ENCODE data around the gene CRYBG2.
"Not testable (repeated sequence)": the region's sequence is repeated elsewhere in the genome, so short reads cannot be mapped to it uniquely, and the experiment has no call there.

The CRYBG2 gene, protein sequence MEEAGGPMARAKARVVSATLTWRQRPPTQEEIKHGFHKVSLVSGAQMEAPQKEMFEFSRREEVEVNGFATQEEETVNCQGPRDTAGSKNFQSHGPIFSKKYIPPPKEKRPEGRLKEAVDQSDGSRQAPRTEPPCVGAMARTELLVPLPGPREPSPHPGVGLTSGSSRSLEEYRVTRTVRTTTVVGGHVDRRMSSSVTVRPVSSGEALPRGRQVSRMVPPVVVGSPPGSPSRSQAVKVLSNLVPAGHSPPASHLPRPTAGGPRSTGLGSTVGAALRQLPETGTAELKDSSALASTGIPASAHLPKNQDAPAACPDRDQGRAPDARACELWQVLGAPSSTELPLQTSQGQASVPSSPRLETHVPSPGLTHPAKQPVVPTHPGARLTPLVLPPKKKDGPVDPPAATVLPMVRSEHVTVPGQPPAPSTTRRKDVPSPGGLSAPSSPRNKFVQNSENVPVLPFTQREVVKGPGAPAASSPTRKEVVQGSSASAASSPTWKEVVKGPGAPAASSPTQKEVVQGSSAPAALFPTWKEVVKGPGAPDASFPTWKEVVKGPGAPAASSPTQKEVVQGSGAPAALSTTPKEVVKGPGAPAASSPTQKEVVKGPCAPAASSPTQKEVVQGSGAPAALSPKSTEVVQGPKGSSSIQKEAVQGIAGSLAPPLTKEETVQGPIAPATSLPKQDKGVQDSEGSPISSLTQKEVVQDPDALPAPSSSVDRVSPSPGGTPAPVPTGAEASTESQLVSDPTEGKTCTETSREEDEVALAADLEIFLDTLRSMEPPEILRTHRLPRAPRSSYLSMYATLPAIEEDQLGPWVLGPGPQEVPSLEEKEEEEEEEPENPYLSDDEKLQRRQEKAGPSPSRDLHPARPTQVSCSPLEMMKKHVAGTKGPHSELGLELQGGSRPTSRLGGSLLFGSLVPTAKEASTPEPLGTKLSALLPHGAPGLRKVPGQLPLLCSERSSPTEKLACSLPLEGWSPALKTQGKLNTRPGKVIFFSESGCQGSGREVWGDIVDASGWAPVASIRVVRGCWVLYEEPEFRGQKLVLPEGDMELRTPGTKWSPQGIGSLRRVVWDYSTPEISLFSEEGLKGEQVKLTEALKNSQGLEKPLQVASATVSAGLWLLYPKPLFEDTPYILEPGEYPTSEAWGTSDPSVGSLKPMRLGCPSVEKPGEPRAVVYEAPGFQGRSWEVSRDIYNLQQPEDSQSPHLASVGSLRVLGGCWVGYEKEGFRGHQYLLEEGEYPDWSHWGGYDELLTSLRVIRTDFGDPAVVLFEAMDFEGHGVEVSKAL (N-terminal part only)

DNA sequence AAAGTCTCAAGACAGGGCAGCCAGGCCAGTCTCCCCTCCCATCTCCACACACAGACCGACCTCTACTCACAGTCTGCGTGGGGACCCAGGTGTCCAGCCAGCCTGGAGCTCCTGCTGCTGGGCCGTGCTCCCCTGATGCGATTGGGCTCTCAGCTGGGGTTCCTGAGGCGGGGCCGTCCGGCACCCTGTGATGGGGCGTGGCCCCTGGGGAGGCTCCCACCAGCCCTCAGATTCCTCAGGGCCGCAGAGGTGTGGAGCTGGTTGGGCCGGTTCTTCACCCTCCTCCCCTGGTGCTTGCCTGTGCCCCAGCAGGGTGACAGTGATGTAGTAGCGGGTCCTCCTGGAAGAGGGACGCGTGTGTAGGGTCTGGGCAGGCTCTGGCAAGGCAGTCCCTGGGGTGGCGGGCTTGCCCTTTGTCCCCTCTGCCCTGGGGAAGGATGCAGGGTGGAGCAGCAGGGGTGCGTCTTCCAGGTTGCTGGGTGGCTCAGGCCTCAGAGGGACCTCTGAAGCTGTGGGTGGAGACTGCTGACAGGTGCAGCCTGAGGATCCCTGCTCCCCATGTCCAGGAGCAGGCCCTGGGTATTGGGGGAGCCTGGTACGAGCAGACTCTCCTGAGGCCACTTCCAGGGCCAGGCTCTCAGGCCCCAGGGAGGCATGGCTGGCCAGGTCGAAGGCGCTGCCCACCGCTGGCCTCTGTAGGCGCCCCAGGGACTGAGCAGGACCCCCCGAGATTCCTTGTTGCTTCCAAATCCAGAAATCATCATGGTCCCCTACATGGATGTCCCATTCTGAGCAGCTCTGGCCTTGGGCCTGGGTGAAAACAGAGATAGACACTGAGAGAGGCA lies at the start of gene CRYBG2:
Gene CRYBG2 (minus strand): TSS at position 155 of the 845 bp plus-strand sequence. CDS start 7,473 bp downstream, outside the sequence.
- DNase-seq (ENCODE audit: low read depth in 2 of 2) = no peak

DNA sequence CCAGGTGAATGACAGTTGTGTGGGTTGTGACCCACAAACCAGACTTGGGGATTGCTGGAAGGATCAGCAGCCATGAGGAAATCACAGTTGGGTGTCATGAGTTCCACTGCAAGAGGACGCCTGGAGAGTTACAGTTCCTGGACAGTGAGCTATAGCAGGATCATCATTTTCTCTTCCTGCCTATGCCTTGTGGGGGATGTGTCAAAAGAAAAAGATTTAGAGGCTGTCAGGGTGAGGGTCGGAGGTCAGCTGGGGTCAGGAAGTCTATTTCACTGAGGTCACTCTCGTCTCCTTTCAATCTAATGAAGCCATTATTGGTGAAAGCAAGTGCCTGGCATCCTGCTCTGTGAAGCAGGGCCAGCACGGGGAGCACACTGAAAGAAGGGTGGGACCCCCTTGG lies 49.7 kb upstream of the CRYBG2 start:
- DNase-seq (ENCODE audit: low read depth in 2 of 2) = no peak

DNA sequence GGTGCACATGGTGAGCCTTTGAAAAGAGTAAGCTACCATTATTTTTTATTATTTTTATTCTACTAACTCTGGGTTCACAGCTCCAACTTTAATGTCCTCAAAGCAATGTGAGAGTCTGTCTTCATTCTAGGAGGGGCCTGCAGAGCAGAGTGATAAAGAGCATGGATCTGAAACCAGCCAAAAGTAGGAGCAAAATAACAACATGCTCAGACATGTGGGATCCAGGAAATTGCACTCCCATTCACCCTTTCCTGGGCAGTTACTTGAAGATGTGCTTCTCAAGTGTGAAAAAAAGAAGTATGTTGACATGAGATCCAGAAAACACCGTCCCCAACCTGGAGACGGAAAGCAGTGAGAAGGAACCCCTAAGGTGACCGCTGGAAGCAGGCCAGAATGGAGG lies 48.0 kb upstream of the CRYBG2 start:
- no peak for DNase-seq (ENCODE audit: low read depth in 2 of 2)

DNA sequence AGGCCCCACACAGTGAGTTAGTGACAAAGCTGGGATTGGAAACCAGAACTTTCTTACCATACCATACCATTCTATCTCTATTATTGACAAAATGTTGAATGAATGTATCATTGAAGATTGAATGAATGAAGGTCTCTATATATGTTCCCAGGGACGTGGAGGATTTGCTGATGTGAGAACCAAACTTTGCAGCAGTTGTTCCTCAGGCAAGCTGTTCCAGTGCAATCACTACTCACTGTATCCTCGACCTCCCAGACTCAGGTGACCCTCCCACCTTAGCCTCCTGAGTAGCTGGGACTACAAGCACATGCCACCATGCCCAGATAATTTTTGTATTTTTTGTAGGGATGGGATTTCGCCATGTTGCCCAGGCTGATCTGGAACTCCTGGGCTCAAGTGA lies 45.1 kb upstream of the CRYBG2 start:
- no peak for DNase-seq (ENCODE audit: low read depth in 2 of 2)

DNA sequence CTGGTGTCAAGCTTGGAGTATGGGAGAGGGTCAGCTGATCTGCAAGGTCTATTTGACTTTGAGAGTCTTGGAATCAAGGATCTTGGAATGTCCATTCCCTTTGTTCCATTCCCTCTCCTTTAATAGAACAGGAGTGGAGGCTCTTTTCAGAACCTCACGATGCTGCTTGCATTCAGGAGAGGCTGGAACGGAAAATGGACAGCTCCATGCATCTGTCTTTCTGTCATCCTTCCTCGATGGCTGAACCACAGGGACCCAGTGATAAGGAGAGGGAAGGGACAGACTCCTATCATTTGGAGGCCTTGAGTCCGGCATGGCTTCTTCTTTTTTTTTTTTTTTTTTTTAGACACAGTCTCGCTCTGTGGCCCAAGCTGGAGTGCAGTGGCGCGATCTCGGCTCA lies 41.8 kb upstream of the CRYBG2 start:
- no peak for DNase-seq (ENCODE audit: low read depth in 2 of 2)

DNA sequence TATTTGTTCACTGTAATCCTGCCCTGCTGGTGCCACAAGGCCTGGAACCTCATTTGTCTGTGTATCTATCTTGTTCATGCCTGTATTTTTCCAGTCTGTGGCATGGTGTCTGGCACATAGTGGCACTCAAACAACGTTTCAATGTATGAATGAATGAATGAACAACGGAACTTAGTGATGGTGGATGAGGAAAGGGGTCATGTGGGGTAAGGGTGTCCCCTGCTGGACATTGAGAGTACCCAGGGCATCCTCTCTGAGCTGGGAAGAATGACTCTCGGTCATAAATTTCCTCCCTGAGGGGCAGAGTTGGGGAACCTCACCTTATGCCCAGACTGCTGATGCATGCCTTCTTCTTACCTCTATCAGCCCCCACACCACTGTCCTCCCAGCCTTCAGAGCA lies 37.5 kb upstream of the CRYBG2 start:
- peak in 1 of 2 donors; percentile 14 for DNase-seq (ENCODE audit: low read depth in 2 of 2)

DNA sequence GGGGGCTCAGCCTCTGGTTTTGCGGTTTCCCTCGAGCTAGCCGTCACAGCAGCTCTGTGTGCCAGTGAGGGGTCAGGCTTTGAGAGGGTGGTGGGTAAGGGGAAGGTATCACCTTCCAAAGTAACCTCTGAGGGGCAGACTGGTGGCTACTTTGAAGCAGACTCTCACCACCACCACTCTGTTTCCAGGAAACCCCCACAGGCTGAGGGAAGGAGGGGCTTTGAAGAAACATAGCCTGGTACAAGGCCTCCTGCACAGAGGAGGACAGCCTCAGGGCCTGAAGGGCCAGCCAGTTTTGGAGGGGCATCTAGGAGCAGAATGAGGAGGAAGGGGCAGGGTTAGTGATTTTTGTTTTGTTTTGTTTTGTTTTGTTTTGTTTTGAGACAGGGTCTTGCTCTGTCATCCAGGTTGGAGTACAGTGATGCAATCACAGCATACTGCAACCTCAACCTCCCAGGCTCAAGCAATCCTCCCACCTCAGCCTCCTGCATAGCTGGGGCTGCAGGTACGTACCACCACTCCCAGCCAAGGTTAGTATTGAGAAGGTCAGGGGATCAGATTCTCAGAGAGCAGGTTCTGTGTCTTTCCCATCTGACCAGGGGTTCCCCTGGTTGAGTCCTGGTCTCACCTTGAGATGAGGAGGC lies 35.8 kb upstream of the CRYBG2 start:
- DNase-seq (ENCODE audit: low read depth in 2 of 2) = no peak

DNA sequence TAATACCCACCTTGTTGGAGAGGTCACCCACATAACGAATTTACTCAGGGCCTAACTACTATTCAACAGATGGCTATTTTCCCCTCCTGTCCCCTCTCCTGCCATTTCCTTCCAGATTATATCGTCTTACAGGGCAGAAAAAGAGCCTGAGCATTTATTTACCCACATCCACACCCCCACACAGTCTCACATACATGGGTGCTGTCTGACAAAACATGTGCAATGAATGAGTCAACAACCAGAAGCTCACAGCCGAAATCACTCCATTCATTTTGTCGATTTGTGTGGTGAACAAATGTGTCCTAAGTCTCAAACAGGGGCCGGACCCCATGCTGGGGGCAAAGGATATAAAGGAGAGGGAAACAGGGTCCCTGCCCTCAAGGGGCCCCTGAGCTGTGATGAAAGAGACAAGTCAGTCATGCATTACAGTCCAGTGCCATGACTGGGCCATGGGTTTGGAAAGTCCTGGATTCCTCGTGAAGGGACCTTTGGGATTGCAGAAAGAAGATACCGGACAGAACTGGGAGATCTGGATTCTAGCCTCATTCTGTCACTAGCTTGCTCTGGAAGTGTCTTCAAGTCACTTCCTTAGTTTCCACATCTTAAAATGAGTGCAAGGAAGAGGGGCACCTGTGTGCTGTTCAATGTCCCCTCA lies 35.0 kb upstream of the CRYBG2 start:
- DNase-seq (ENCODE audit: low read depth in 2 of 2) = no peak

DNA sequence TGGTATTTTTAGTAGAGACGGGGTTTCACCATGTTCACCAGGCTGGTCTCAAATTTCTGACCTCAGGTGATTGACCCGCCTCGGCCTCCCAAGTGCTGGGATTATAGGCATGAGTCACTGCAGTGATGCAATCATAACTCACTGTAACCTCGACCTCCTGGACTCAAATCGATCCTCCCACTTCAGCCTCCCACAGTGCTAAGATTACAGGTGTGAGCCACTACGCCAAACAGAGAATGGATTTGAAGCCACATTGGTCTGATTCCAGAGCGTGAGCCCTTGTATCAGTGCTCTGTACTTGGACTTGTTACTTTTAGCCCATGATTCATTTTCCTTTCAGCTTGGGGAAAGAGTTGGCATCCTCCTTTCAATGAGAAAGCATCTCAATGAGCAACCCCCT lies 33.5 kb upstream of the CRYBG2 start:
- no peak for DNase-seq (ENCODE audit: low read depth in 2 of 2)

DNA sequence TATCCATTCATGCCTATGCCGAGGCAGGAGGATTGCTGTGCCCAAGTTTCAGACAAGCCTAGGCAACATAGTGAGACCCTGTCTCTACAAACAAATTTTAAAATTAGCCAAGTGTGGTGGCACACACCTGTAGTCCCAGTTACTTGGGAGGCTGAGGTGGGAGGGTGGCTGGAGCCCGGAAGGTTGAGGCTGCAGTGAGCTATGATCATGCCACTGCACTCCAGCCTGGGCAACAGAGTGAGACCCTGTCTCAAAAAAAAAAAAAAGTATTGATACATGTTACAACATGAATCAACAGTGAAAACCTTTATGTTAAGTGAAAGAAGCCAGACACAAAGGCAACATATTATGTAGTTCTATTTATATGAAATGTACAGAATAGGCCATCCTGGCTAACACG lies 31.1 kb upstream of the CRYBG2 start:
- DNase-seq (ENCODE audit: low read depth in 2 of 2) = not testable (repeated sequence)

DNA sequence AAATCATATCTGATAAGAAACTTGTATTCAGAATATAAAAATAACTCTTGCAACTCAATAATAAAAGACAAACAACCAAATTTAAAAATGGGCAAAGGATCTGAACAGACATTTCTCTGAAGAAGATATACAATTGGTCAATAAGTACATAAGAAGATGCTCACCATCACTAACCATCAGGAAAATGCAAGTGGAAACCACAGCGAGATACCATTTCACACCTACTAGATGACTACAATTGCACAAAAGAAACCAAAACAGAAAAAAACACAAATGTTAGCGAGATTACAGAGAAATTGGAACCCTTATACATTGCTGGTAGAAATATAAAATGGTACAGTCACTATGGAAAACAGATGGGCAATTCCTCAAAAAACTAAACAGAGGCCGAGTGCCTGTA lies 30.1 kb upstream of the CRYBG2 start:
- no peak for DNase-seq (ENCODE audit: low read depth in 2 of 2)

DNA sequence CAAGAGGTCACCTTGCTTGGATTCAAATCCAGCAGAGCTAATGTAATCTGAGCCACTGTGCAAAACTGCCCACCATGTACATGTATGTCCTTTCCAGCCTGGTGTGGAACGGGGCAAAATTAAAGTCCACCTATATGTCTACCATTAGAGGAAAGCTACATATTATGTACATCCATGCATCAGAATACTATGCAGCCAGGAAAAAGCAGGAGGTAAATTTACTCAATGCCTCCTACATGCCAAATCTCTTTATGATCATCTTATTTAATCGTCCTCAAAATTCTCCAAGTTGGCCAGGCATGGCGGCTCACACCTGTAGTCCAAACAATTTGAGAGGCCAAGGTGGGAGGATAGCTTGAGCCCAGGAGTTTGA lies 24.9 kb upstream of the CRYBG2 start:
- DNase-seq (ENCODE audit: low read depth in 2 of 2) = no peak

DNA sequence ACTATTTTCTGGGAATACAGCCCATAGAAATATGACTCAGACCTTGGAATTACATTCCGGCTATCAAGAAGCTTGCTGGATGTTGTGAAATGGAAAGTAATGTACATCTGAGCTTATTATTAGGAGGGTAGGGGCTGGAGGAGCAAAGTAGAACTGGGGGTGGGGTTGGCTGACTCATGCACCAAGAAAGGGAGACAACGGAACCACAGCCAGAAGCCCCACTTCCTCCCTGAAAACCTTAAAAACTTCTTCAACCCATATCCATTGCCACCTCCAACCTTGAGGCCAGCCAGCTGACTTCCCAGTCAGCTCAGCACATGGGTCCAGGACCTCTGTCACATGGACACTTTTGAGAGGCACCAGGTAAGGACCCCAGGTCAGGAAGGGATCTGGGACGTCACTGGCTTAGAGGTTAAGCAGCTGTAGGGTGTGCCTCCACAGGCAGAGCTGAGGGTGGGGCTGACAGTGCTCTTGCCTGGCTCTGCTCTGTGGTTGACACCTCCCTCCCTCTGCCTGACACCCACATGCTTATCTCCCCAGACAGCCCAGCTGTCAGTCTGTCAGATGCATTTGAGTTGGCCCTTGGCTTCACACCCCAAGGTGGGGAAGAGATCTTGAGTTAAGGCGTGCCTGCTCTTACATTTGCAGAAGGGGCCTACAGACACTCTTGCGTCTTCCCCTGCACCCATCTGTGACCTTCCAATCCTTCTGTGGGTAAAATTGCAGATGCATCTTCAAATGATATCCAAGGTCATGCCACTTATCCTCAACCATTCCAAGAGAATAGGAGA lies 24.4 kb upstream of the CRYBG2 start:
- peak; percentile 52 to 63 for DNase-seq (ENCODE audit: low read depth in 2 of 2)

DNA sequence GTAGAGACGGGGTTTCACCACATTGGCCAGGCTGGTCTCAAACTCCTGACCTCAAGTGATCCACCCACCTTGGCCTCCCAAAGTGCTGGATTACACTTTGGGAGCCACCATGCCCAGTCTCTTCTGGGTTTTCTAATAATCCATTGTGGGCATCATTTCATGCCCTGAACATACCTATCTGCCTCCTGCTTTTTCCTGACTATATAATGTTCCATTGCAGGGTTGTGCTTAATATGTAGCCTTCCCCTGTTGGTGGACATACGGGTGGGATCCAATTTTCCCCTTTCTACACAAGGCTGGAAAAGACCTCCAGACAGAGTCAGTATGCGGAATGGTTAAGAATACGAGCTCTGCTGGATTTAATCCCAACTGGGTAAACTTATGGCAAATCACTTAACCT lies 22.1 kb upstream of the CRYBG2 start:
- no peak for DNase-seq (ENCODE audit: low read depth in 2 of 2)

DNA sequence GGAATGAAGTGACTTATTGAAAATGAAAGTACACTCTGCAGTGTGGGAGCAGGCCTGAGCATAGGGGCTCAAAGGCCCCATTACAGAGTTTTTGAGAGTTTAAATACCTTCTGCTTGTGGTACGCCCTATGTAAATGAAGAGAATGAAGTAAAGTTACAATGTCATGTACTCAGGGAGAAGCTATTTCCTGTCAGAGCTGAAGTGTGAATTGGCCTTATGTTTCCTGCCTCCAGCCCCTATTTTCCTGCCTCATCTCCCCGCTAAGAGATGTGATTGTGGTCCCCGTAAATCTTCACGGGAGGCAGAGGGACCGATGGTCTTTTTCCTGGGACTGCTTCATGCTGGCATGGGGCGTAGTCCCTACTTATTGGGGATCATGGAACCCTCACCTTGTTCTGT lies 21.2 kb upstream of the CRYBG2 start:
- DNase-seq (ENCODE audit: low read depth in 2 of 2) = no peak

DNA sequence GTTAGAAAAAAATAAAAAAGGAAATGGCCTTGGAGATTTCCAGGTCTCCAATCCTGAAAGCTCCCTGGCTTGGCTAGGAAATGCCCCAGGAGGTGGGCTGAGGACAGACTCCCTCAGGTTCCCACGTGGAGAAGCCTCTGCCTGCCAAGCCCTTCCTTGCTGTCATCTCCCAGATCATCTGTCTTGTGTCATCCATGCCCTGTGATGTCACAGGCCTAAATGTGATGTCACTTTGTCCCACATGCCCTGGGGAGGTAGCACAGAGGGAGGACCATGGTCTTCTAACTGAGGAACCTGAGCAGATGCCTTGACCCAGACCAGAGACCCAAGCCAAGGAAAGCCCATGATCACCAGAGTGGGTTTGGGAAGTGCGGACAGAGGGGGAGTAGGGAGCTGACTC lies 20.4 kb upstream of the CRYBG2 start:
- DNase-seq (ENCODE audit: low read depth in 2 of 2) = not testable (repeated sequence)

DNA sequence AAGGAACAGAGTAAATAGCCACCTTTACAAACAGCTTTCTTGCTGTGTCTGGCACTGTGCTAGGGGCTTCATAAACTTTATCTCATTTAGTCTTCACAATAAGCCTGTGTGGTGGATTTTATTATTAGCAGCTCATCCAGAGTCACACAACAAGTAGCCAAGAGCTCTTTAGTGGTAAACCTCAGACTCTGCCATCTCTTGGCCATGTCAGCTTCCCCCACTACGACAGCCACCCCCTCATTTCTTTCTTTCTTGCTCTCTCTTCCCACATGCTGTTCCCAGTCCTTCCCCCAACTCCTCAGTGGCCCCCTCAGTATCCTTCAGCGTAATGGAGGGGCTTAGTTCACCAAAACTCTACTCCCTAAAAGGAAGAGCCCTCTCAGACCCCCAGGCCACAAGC lies 19.9 kb upstream of the CRYBG2 start:
- no peak for DNase-seq (ENCODE audit: low read depth in 2 of 2)

DNA sequence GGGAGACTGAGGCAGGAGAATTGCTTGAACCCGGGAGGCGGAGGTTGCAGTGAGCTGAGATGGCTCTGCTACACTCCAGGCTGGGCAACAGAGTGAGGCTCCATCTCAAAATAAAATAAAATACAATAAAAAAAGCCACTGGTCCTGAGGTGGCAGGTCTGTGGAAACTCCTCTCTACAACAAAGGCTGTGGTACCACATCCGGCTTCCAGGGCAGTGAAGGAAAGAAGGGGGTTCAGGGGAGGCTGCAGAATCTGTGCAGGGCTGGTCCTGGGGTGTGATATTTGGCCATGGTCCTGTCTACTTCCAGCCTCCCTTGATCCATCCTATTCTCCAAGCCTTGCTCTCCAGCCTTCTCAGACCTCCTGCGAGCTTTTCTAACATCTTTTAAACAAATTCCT lies 19.4 kb upstream of the CRYBG2 start:
- no peak for DNase-seq (ENCODE audit: low read depth in 2 of 2)

DNA sequence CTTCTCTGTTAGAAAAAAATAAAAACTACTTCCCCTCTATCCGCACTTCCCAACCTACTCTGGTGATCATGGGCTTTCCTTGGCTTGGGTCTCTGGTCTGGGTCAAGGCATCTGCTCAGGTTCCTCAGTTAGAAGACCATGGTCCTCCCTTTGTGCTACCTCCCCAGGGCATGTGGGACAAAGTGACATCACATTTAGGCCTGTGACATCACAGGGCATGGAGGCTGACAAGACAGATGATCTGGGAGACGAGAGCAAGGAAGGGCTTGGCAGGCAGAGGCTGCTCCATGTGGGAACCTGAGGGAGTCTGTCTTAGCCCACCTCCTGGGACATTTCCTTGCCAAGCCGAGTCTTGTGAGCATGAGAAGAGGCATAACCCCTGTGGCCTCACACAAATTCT lies 18.7 kb upstream of the CRYBG2 start, which contains the start of gene ZNF683:
Gene ZNF683 (minus strand): TSS at position 140 of the 400 bp plus-strand sequence. CDS start 4,179 bp downstream, outside the sequence.
- not testable (repeated sequence) for DNase-seq (ENCODE audit: low read depth in 2 of 2)

Measured in stimulated activated CD8-positive, alpha-beta memory T cell treated with anti-CD3 and anti-CD28 coated beads, Interleukin-7, amount 100 ng/mL, for 1 hour (primary cell).